Adrenal gland (tissue), 5 donors: ENCODE measurements around the gene IQSEC1.

Experiments used
- POLR2A ChIP-seq, 2 donors: fragments of 450-650 bp; IDR thresholded peaks; one replicate each; pipeline ENCODE4 v1.6.1; 2017; ENCODE audit warnings: antibody characterized with exemption in 2 of 2, mild to moderate bottlenecking in 2 of 2, moderate library complexity in 1 of 2
- TF ChIP-seq, protein P1 (sequence below), 6 experiments: fragments of 450-650 bp in 4 of 6; fragments of 200-600 bp in 2 of 6; sonication (generic) in 1 of 6; IDR thresholded peaks; 1 replicate in 5 of 6; 2 replicates in 1 of 6; pipeline versions ENCODE4 v1.5.1 to v1.8.0; 2016 to 2021; ENCODE audit warnings: antibody characterized with exemption in 6 of 6, mild to moderate bottlenecking in 2 of 6, moderate library complexity in 1 of 6
- donor health status: DM: no; HTN: no; CAD: no.

DNA sequence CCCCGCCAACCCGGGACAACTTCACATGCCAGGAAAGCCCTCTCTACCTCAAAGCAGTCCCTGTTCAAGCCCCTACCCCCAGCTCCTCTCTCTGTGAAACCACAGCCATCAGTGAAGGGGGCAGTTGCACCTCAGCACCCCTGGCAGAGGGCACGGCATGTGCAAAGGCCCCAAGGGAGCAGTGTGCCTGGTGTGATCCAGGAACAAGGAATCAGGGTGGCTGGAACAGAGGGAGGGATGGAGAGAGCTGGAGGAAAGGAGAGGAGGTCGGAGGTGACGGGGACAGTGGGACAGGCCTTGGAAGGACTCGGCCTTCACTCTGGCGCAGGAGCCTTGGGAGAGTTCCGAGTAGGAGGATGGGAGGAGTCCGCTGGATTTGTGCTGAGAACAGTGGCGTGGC, 26.5 kb upstream of the IQSEC1 start:
- TF ChIP-seq, protein P1, sequence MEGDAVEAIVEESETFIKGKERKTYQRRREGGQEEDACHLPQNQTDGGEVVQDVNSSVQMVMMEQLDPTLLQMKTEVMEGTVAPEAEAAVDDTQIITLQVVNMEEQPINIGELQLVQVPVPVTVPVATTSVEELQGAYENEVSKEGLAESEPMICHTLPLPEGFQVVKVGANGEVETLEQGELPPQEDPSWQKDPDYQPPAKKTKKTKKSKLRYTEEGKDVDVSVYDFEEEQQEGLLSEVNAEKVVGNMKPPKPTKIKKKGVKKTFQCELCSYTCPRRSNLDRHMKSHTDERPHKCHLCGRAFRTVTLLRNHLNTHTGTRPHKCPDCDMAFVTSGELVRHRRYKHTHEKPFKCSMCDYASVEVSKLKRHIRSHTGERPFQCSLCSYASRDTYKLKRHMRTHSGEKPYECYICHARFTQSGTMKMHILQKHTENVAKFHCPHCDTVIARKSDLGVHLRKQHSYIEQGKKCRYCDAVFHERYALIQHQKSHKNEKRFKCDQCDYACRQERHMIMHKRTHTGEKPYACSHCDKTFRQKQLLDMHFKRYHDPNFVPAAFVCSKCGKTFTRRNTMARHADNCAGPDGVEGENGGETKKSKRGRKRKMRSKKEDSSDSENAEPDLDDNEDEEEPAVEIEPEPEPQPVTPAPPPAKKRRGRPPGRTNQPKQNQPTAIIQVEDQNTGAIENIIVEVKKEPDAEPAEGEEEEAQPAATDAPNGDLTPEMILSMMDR (IDR thresholded peaks at IDR 0.05): no peak
- no peak for TF ChIP-seq POLR2A (IDR thresholded peaks at IDR 0.05)
